ENCODE results near the gene FSTL3. TPM values are rescaled to one million over a fixed set of nuclear protein-coding genes. Genes with fewer than 3 reads are reported as not detected.
"Not testable (repeated sequence)": the region's sequence is repeated elsewhere in the genome, so short reads cannot be mapped to it uniquely, and the experiment has no call there.

Gene FSTL3
- total RNA-seq, 1 experiment from 2014 or later, result 95.5 TPM

DNA sequence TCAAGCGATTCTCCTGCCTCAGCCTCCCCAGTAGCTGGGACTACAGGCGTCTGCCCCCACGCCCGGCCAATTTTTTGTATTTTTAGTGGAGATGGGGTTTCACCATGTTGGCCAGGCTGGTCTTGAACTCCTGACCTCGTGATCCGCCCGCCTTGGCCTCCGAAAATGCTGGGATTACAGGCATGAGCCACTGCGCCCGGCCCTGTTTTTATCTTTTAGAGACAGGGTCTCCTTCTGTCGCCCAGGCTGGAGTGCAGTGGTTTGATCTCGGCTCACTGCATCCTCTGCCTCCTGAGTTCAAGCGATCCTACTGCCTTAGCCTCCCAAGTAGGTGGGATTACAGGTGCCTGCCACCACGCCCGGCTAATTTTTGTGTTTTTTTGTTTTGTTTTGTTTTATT lies 22.3 kb downstream of the FSTL3 start:
- in situ Hi-C loops (cut with HindIII; ENCODE audit: low pct_unique_long_range_greater_than_20kb, low sequenced_read_pairs); DNase-seq (ENCODE audit: low read depth): not testable (repeated sequence)

- DNase-seq (ENCODE audit: low read depth), result not testable (repeated sequence)
Measured at GRCh38 chr19:699885-700284, 23.7 kb downstream of the FSTL3 start.

GRCh38 chr19:702847-703246 lies 26.7 kb downstream of the FSTL3 start:
- in situ Hi-C loops (cut with HindIII; ENCODE audit: low pct_unique_long_range_greater_than_20kb, low sequenced_read_pairs); DNase-seq (ENCODE audit: low read depth): not testable (repeated sequence)

More at GRCh38 chr19:699885-700284, 23.7 kb downstream of the FSTL3 start:
- in situ Hi-C loops (cut with HindIII; ENCODE audit: low pct_unique_long_range_greater_than_20kb, low sequenced_read_pairs), result not testable (repeated sequence)

DNA sequence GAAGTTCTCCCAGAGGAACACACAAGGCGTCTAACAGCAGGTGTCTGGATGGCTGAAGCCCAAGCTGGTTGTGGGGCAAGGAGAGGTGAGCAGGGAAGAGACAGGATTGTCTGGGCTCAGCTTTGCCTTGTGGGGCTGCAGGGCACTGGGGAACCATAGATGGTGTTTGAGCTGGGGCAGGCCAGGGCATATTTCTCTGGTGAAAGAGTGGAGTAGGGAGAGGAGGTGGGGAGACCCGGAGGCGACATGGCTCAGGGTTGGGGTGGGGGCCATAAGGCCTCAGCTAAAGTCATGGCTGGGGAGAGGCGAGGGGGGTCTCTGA lies 27.1 kb downstream of the FSTL3 start:
- DNase-seq (ENCODE audit: low read depth), result no peak
- in situ Hi-C loops (cut with HindIII; ENCODE audit: low pct_unique_long_range_greater_than_20kb, low sequenced_read_pairs), result no loop called here

DNA sequence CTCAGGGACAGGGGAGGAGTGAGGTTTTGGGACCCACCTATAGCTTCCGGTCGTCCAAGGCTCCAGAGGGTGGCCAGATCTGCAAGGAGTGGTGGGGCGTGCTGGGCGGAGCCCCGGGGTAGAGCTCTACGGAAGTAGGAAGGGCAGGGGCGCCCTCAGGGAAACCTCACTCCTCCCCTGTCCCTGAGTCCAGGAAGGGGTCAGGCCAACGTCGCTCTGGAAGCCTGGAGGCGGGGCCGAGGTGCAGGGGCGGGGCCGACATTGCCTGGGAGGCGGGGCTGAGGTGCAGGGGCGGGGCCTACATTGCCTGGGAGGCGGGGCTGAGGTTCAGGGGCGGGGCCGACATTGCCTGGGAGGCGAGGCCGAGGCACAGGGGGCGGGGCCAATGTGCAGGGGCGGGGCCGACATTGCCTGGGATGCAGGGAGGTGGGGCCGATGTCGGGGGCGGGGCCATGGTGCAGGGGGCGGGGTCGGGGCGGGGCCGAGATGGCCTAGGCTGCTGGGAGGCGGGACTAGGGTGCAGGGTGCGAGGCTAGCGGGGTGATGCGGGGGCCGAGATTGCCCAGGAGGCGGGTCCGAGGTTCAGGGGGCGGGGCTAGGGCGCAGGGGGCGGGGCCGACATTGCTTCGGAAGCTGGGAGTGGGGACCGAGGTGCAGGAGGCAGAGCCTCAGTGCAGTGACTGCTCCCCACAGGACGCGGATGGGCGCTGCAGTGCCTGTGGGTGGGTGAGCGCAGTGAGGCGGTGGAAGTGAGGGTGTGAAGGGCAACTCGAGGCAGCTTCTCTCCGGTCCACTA lies 27.7 kb downstream of the FSTL3 start:
- in situ Hi-C loops (cut with HindIII; ENCODE audit: low pct_unique_long_range_greater_than_20kb, low sequenced_read_pairs), result no loop called here
- peak; percentile 72 for DNase-seq (ENCODE audit: low read depth)

- in situ Hi-C loops (cut with HindIII; ENCODE audit: low pct_unique_long_range_greater_than_20kb, low sequenced_read_pairs), result no loop called here
- DNase-seq (ENCODE audit: low read depth), result no peak
Measured at GRCh38 chr19:704447-704741, 28.2 kb downstream of the FSTL3 start.

GRCh38 chr19:708154-709143 lies 32.3 kb downstream of the FSTL3 start, which contains the start of gene PALM:
TSS of gene PALM (plus strand) at chr19:708935. CDS start at chr19:709147, 212 bp downstream.
- DNase-seq (ENCODE audit: low read depth), result no peak
- in situ Hi-C loops (cut with HindIII; ENCODE audit: low pct_unique_long_range_greater_than_20kb, low sequenced_read_pairs), result no loop called here

- in situ Hi-C loops (cut with HindIII; ENCODE audit: low pct_unique_long_range_greater_than_20kb, low sequenced_read_pairs), result no loop called here
- no peak for DNase-seq (ENCODE audit: low read depth)
Measured at GRCh38 chr19:709196-709964, 33.2 kb downstream of the FSTL3 start.

DNA sequence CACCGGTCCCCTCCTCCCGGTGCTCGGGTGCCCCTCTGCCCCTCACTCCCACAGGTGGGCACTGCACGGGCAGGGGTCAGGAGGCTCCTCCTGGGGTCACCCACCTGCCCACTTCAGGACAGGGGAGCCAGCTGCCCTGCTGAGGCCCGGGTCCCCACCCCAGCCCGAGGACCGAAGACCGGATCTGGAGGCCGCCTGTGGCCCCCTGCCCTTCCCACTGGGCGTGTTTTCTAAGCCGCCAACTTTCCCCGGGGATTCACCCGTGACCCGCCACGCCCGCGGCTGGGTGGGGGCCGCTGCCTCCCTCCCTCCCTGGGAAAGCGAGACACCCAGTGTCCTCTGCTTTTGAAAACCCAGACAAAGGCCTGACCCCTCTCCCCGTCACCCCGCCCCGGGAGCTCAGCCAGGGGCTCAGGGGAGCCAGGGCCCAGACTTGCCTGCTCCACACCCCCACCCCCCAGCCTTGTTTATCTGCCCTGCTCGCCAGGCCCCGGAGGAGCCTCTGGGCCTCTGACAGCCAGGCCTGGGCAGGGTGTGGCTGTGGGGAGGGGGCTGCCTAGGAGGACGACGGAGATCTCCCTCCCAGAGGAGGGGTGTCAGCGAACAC lies 33.9 kb downstream of the FSTL3 start:
- in situ Hi-C loops (cut with HindIII; ENCODE audit: low pct_unique_long_range_greater_than_20kb, low sequenced_read_pairs), result no loop called here
- no peak for DNase-seq (ENCODE audit: low read depth)

- in situ Hi-C loops (cut with HindIII; ENCODE audit: low pct_unique_long_range_greater_than_20kb, low sequenced_read_pairs), result no loop called here
- DNase-seq (ENCODE audit: low read depth), result no peak
Measured at GRCh38 chr19:710767-711166, 34.6 kb downstream of the FSTL3 start.

GRCh38 chr19:711254-711653 lies 35.1 kb downstream of the FSTL3 start:
- DNase-seq (ENCODE audit: low read depth), result no peak
- in situ Hi-C loops (cut with HindIII; ENCODE audit: low pct_unique_long_range_greater_than_20kb, low sequenced_read_pairs), result no loop called here

GRCh38 chr19:715347-715746 lies 39.2 kb downstream of the FSTL3 start:
- in situ Hi-C loops (cut with HindIII; ENCODE audit: low pct_unique_long_range_greater_than_20kb, low sequenced_read_pairs), result no loop called here
- DNase-seq (ENCODE audit: low read depth), result no peak

DNA sequence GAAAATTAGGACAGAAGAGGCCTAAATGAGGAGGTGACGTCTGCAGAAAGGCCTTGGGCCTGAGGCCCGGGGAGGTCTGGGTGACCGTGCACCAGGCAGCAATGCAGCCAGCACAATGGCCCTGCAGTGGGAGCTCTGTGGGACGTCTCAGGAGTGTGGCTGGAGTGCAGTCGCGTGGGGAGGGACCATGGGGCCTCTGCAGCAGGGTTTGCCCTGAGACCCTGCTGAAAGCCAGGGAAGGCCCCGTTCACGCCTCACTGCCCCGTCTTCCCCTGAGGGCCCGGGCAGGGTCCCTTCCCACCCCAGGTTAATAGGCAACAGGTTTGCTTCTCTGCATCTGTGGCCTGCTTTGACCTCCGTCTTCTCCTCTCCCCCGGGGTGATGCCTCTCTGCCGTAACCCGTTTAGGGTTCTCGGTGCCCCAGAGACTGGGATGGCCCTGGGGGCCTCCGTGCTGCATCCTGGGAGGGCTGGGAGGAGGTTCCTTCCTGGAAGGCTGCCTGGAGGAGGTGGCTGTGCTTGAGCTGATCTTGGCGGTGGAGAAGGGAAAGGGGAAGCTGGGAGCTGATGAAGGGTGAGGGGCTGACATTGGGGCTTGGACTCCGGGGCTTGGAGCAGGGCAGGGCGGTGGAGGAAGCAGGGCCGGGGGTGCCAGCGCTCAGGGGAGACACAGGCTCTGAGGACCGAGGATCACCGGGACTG lies 42.2 kb downstream of the FSTL3 start:
- in situ Hi-C loops (cut with HindIII; ENCODE audit: low pct_unique_long_range_greater_than_20kb, low sequenced_read_pairs), result no loop called here
- no peak for DNase-seq (ENCODE audit: low read depth)

DNA sequence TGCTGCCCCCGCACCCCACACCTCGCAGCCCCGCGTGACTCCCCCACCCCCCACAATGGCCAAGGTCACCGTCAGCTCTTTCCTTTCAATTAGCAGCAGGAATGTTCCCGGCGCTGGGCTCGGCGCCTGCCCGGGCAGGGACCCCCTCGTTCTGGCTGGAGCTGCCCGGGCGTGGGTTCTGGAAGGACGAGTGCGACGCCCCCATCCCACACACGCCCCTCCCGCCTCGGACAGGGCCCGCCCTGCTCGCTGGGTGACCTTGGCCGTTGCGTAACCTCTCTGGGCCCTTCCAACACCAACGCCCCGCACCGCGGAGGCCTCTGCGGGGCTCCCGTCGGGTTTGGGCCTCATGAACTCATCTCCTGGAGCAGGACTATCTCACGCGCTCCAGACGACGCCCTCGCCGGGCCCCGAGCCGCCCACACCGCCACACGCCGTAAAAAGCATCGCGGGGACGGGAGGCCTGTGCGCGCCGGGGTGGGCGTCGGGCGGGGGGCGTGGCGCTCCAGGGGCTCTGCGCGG lies 42.9 kb downstream of the FSTL3 start:
- no peak for DNase-seq (ENCODE audit: low read depth)
- in situ Hi-C loops (cut with HindIII; ENCODE audit: low pct_unique_long_range_greater_than_20kb, low sequenced_read_pairs), result no loop called here

DNA sequence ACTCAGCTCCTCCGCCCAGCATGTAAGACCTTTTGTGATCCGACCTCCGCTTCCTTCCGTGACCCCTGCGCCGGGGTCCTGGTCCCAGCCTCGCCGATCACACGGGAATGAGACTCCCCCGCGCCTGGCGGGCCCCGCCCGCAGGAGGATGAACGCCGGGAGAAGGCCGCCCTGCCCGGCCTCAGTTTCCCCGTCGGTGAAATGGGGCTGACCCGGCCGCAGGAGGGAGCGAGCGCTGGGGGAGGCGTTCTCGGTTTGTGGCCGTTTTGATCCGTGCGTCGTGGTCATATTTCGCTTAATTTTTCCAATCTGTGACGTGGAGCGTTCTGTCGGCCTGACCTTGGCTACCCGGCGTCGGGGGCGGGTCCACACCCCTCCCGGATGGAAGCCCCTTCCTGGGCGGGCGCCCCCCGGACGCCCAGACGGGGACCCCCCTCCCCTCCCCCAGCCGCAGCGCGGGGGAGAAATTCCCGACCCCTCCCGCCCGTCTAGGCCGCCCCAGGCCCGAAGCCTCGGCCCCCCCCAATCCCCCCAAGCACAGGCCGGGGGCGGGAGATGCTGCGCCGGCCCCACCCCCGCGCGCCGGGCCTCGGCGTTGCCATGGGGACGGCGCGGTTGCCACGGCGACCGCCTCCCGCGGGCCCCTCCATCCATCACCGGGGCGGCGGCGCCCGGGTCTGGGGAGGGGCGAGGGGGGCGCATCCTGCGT lies 43.6 kb downstream of the FSTL3 start:
- DNase-seq (ENCODE audit: low read depth), result no peak
- in situ Hi-C loops (cut with HindIII; ENCODE audit: low pct_unique_long_range_greater_than_20kb, low sequenced_read_pairs), result no loop called here

GRCh38 chr19:720345-721160 lies 44.4 kb downstream of the FSTL3 start:
- DNase-seq (ENCODE audit: low read depth), result no peak
- in situ Hi-C loops (cut with HindIII; ENCODE audit: low pct_unique_long_range_greater_than_20kb, low sequenced_read_pairs), result no loop called here
